Measurements from ENCODE around the gene EPB41L5. TPM values are rescaled to one million over a fixed set of nuclear protein-coding genes. Genes with fewer than 3 reads are reported as not detected.

The EPB41L5 gene
- total RNA-seq, 1 donor from 2014 or later = 29.4 TPM

GRCh38 chr2:120100627-120101026 lies 87.8 kb downstream of the EPB41L5 start:
- TF ChIP-seq, protein P1, sequence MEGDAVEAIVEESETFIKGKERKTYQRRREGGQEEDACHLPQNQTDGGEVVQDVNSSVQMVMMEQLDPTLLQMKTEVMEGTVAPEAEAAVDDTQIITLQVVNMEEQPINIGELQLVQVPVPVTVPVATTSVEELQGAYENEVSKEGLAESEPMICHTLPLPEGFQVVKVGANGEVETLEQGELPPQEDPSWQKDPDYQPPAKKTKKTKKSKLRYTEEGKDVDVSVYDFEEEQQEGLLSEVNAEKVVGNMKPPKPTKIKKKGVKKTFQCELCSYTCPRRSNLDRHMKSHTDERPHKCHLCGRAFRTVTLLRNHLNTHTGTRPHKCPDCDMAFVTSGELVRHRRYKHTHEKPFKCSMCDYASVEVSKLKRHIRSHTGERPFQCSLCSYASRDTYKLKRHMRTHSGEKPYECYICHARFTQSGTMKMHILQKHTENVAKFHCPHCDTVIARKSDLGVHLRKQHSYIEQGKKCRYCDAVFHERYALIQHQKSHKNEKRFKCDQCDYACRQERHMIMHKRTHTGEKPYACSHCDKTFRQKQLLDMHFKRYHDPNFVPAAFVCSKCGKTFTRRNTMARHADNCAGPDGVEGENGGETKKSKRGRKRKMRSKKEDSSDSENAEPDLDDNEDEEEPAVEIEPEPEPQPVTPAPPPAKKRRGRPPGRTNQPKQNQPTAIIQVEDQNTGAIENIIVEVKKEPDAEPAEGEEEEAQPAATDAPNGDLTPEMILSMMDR (IDR thresholded peaks at IDR 0.05) = no peak
- Mint-ChIP-seq H3K9me3 (no peaks in the 10 kb centered on the region), H3K4me3 (no peak overlapping the region), H3K27ac (no peak overlapping the region), H3K27me3 (no peaks in the 10 kb centered on the region), H3K36me3 (ENCODE audit: low read depth) (peaks cover 36% of the 10 kb centered on the region), H3K4me1 (peaks cover 3% of the 10 kb centered on the region)
- ATAC-seq (ENCODE audit: low read depth) (no peak), DNase-seq (no peak)
- ChIA-PET CTCF (no interaction called here), POLR2A (no interaction called here)
- intact Hi-C loops (cut with micrococcal nuclease) = loop anchor here (10.0 kb wide), 1 partner anchor 396 kb away; no protein-coding TSS in a partner anchor

DNA sequence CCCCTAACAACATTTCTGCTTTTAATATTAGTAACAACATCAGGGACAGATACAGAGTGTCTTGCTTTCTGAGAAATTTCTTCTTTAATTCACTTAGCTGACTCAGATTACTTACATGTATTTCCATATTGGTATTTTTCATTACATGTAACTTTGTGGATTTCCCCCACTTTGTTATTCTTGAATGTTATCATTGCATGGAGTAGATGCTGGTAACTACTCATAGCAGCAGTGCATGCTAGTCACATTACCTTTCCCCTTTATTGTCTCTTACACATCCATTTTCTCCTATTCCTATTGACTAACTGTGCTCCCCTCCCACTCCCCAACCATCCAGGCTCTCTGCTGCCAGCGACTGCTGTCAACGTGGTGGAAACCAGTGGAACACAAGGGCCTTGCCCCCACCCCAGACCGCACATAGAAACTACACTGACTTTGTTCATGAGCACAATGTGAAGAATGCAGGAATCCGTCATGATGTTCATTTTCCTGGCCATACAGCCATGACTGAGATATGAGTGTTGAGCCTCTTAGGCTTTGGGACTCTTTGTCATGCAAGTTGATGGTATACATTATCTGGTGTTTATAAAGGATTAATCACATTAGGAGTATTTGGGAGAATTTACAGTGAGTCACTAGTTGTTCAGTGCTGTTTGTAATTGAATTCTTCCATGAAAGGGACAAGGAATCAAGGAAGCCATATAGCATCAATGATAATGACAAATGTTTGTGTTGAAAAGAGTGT lies 91.0 kb downstream of the EPB41L5 start:
- TF ChIP-seq, protein P1 (IDR thresholded peaks at IDR 0.05) = no peak
- Mint-ChIP-seq H3K36me3 (ENCODE audit: low read depth) (peaks cover 32% of the 10 kb centered on the region), H3K27ac (no peak overlapping the region), H3K27me3 (no peaks in the 10 kb centered on the region), H3K4me1 (peaks cover 3% of the 10 kb centered on the region), H3K9me3 (peaks cover under 1% of the 10 kb centered on the region), H3K4me3 (no peak overlapping the region)
- intact Hi-C loops (cut with micrococcal nuclease) = loop anchor here (10.0 kb wide), 1 partner anchor 399 kb away; no protein-coding TSS in a partner anchor
- ATAC-seq (ENCODE audit: low read depth) (no peak), DNase-seq (no peak)
- ChIA-PET POLR2A (no interaction called here), CTCF (no interaction called here)

DNA sequence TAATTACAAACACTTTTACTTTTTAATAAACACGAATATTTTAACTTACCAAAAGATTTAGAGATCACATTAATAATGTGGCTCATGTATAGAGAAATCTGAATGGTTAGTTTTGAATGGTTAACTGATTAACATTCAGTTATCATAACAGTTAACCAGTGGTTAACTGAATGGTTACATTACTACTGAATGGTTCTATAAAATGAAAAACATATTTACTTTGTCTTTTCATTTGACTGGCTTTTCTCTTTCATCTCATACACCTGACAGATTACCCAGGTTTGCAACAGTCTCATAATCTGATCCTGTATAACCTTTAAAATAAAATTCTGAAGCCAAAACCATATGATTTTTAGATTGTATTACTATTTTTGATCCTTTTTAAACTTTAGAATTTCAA lies 91.9 kb downstream of the EPB41L5 start:
- TF ChIP-seq, protein P1 (IDR thresholded peaks at IDR 0.05) = no peak
- H3K36me3 Mint-ChIP-seq (ENCODE audit: low read depth) = peaks cover 31% of the 10 kb centered on the region
- no peak overlapping the region for H3K4me3 Mint-ChIP-seq
- ChIA-PET CTCF (interaction anchor here (2.1 kb wide), 1 partner anchor 72 kb away, joined by 10 read pairs; no protein-coding TSS in a partner anchor), POLR2A (no interaction called here)
- peaks cover 12% of the 10 kb centered on the region for H3K4me1 Mint-ChIP-seq
- no peak for ATAC-seq (ENCODE audit: low read depth)
- DNase-seq = no peak
- no peaks in the 10 kb centered on the region for H3K27me3 Mint-ChIP-seq
- intact Hi-C loops (cut with micrococcal nuclease) = loop anchor here (10.0 kb wide), 1 partner anchor 400 kb away; no protein-coding TSS in a partner anchor
- H3K9me3 Mint-ChIP-seq = peaks cover 5% of the 10 kb centered on the region
- no peak overlapping the region for H3K27ac Mint-ChIP-seq

- TF ChIP-seq, protein P1 (IDR thresholded peaks at IDR 0.05) = no peak
- ChIA-PET POLR2A (no interaction called here), CTCF (interaction anchor here (2.1 kb wide), 1 partner anchor 71 kb away, joined by 10 read pairs; no protein-coding TSS in a partner anchor)
- Mint-ChIP-seq H3K9me3 (peaks cover 5% of the 10 kb centered on the region), H3K27ac (no peak overlapping the region), H3K36me3 (ENCODE audit: low read depth) (peaks cover 30% of the 10 kb centered on the region), H3K4me3 (no peak overlapping the region), H3K4me1 (peaks cover 17% of the 10 kb centered on the region), H3K27me3 (no peaks in the 10 kb centered on the region)
- no peak for ATAC-seq (ENCODE audit: low read depth)
- intact Hi-C loops (cut with micrococcal nuclease) = loop anchor here (10.0 kb wide), 1 partner anchor 401 kb away; no protein-coding TSS in a partner anchor
- DNase-seq = no peak
Measured at GRCh38 chr2:120105360-120105759, 92.5 kb downstream of the EPB41L5 start.

- peaks cover 17% of the 10 kb centered on the region for H3K4me1 Mint-ChIP-seq
- intact Hi-C loops (cut with micrococcal nuclease) = loop anchor here (2.0 to 10.0 kb wide), 3 partner anchors 355 to 573 kb away; no protein-coding TSS in a partner anchor
- TF ChIP-seq, protein P1 (IDR thresholded peaks at IDR 0.05) = no peak
- DNase-seq = no peak
- no peaks in the 10 kb centered on the region for H3K27me3 Mint-ChIP-seq
- no peak overlapping the region for H3K27ac Mint-ChIP-seq
- POLR2A ChIA-PET = no interaction called here
- no peak overlapping the region for H3K4me3 Mint-ChIP-seq
- no peak for ATAC-seq (ENCODE audit: low read depth)
- CTCF ChIA-PET = interaction anchor here (1.0 to 4.1 kb wide), 2 partner anchors 68 to 202 kb away, joined by 3 to 42 read pairs; no protein-coding TSS in a partner anchor
- peaks cover 5% of the 10 kb centered on the region for H3K9me3 Mint-ChIP-seq
- H3K36me3 Mint-ChIP-seq (ENCODE audit: low read depth) = peaks cover 16% of the 10 kb centered on the region
Measured at GRCh38 chr2:120108049-120108448, 95.2 kb downstream of the EPB41L5 start.

All from activated B cell treated with CpG ODN at 0.5 μM for 24 hours (primary cell).